Left cardiac atrium (tissue), 4 donors: Measurements from ENCODE around the gene TIRAP. TPM values are rescaled to one million over a fixed set of nuclear protein-coding genes. Genes with fewer than 3 reads are reported as not detected.

Experiments used
- ATAC-seq, 2 donors: fragments of 200-7000 bp; cut with Tn5 transposase; one replicate each; pipeline ENCODE4 v1.9.1; 2020; ENCODE audit warnings: mild to moderate bottlenecking in 2 of 2, moderate library complexity in 2 of 2
- DNase-seq: peaks from one replicate; pipeline ENCODE4 v3.0.0-alpha.2; 2020
- intact Hi-C, 2 donors: fragments of 100-400 bp; cut with DNase I; formaldehyde crosslinking; loops; one replicate each; pipeline versions ENCODE4 v1.14.1 to v1.15.1; 2022 to 2023
- total RNA-seq, 2 donors: library from RNA; stranded (reverse); fragmentation: NEBNext Ultra II Directional; extraction: Animal tissue kit (Norgen Biotek cat#: 25700); gene quantifications; one replicate each; pipeline ENCODE4 v1.2.1, GENCODE V29; 2021
- donor health status: DM: no; HTN: yes; CAD: no.
- donor health status: DM: no; HTN: yes; CAD: no; lungs with severe emphysema.
- donor health status: DM: yes; HTN: yes; CAD: no.
- donor health status: Dilated cardiomyopathy.

Gene TIRAP
- total RNA-seq, 2 donors from 2014 or later, result 7.6 to 8.7 TPM

DNA sequence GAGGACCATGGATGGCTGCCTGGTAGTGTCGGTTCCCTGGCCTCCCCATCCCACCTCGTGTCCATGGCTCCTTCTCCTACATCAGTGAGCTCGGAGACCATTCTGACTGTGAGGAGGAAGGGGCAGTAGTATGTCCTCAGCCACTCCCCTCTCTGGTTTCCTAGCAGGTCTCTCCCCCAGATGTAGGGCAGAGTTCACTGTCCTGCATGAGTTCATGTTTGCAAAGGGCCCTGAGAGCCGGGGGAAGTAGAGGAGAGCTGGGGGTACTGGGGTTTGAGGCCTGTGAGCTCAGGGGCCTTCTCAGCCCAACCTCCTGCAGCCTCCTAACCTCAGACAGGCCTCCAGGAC is 54.2 kb downstream of the TIRAP start:
- no peak for DNase-seq

DNA sequence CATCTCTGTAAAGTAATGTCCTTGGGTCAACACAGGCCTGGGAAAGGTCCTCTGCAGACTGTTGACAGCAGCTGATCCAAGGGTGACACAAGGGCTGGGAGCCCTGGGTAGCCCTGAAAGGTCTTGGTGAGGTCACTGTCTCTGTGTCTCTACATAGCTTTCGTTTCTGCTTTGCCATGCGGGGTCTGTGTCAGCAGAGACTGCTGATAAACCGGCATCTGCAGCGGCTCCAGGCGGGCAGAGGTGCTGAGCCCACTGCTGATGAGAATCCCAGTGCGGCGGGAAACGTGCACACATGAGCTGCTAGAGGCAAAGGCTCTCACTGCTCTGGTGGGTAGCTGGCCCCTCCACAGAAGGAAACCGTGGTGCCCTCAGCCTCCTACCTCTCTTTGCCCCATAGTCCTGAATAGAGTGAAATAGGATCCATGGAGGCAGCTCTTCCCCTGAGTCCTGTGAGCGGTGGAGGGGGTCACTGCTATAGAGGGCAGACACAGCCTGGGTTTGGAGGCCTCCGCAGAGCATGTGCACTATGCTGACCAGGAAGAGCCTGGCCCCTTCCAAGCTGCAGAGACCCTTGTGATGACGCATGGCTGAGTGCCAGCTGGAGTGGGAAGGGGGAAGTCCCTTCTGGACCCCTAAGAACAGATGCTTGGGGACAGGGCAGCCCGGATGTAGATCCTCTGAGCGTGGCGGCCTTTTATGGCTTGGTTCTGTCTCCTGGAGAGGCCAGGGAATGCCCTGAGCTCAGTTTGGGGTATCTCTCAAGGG is 54.8 kb downstream of the TIRAP start:
- intact Hi-C loops, result no loop called here
- ATAC-seq (no peak), DNase-seq (no peak)

More for the DNA sequence above, 54.2 kb downstream of the TIRAP start:
- intact Hi-C loops, result no loop called here
- ATAC-seq, result no peak

DNA sequence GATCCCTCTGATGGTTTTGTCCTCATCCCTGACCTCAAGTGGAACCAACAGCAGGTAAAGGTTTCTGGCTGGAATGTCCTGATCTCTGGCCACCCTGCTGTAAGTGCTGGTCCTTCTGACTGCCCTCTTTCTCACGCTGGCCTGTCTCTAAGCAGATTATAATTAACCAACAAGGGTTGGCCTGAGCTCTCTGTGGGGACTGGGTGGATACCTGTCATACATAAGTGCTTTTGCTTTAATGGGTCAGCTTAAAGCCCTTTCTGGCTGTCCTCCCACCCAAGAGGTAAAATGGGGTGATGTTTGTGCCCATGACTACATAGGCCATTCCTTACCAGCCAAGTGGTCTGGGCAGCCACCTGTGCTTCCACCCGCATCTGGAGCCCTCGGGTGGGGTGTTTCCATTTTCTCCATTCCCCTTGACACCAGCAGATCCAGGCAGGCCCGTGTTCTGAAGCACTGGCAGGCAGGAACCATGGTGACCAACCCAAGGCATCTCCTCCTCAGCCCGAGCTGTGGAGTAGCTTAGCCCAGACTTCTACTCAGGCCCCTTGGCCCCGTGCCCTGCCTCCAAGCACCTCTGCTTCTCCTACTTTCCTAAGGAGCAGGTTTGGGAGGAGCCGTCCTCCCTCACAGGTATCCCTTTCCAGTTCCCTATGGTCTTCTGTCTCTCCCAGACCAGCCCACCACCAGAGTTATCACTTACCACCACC is 55.6 kb downstream of the TIRAP start:
- DNase-seq, result no peak
- intact Hi-C loops, result no loop called here
- no peak for ATAC-seq

DNA sequence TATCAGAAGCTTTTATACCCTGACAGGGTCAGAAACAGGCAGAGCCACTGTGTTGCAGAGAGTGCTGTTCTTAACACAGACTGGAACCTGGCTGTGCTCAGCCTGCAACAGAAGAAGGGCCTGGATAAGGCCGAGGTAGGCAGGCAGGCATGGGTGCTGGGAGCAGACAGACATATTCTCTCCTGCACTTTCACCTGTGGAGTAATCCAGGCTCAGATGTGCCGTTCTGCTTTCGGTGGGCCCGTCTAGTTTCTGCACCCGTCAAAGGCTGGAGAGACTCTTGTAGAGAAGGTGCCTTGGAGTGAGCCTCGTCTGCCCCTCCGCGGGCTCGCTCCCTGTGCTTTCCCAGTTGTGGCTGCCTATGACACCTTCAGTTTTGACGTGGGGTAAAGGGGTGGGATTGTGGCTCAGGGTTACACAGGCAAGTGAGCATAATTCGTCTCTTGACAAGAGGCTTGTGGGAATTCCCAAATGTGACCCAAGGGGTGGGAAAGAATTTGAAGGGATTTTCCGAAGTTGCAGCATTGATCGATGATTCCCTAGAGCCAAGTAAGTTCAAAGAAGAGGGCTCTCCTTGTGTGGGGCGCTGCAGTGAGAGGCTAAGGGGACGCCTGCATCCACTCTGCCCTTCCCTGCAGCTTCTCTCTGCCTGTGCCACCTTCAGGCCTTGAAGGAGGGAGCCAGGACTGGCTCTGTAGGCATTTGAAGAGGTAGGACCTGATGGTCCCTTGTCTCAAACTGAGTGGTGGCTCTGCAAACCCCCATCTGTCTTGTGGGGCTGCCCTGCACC is 56.4 kb downstream of the TIRAP start:
- no peak for DNase-seq
- no peak for ATAC-seq
- intact Hi-C loops, result no loop called here

DNA sequence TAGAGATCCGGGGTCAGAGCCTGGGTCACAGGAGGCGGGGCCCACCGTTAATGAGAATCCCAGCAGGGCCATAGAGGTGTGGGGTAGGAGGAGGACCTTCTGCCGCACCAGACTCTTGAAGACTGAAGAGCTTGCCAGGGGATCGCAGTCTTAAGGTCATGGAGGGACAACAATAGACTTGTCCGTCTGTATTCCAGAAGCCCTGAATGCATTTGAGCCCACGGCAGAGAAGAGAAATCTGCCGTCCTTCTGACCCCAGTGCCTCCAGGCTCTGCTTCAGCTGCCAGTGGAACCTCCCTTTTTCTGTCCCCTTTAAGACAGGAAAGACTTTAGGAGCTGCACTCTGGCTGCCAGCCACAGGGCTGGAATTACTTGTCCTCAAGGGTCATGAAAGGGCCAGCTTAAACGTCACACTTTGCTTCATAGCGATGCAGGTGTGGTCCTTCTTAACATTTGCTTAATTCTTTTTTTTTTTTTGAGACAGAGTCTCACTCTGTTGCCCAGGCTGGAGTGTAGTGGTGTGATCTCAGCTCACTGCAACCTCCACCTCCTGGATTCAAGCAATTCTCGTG is 57.1 kb downstream of the TIRAP start:
- ATAC-seq, result peak; percentile 25 to 56
- DNase-seq, result peak; percentile 87
- intact Hi-C loops, result no loop called here

DNA sequence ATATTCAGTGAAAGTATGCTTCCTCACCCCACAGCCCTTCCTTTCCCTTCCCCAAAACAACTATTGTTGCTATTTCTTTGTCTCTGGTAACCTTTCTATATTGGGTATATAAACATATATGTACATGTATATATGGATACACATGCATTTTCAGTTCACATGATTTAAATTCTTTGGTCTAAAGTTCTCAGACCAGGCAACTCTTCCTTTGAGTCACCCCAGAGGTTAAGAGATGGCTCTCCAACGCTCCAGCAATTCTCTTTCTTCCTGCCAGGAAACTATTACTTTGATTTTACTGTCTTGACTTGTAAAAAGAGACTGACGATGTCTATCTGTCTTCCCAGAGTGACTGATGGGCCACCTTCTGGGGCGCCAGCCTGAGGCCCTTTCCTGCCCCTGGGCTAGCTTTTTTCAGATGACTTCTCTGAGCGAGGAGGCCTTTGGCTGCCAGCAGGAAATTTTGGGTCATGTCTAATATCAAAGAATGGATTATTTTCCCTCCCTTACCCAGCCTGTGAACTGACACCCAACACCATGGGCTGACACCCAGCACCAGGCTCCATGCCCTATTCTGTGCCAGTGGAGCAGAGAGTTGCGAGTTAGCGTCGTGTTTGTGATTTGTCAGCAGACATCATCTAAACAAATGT is 58.2 kb downstream of the TIRAP start:
- intact Hi-C loops, result no loop called here
- ATAC-seq (no peak), DNase-seq (no peak)

DNA sequence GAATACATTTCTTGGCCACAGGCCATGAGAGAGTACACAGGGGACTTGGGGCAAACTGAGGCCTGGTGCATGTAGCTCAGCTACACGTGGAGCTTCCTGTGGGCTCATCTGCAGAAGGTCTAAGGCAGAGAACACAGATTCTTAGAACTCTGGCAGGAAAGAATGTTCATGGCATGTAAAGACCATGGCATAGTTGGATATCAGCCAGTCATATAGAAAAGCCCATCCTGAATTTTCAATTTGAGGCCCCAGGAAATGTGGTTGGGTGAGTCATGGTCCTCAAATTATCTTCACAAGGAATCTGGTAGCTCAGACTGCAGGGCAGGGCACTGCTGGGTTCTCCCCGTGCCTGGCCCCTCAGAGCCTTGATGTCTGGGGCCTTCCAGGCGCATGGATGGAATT is 58.9 kb downstream of the TIRAP start:
- intact Hi-C loops, result no loop called here
- DNase-seq, result no peak
- ATAC-seq, result no peak

DNA sequence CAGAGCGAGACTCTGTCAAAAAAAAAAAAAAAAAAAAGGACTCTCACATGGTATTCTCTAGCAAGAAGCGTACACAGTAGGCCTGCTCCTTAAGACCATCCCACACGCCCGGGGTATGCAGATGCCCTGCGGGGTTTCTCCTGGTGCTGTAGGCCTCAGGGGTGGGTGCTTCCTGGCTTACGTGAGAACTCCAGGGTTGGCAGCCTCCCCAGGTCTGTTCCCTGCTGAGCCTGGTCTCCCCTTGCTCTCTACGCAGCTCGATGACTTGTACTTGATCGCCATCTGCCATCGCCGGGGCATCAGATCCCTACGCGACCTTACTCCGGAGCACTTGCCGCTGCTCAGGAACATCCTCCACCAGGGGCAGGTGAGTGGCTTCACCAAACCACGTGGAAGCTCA is 60.2 kb downstream of the TIRAP start:
- DNase-seq (no peak), ATAC-seq (no peak)
- intact Hi-C loops, result no loop called here

Other genes starting within 250 kb of the TIRAP start
- 10 to 100 TPM; 13.6 to 30.0 TPM for gene CDON, start 220.2 kb upstream of the TIRAP start, total RNA-seq
- 10 to 100 TPM; 18.9 to 19.2 TPM for gene RPUSD4, start 71.4 kb upstream of the TIRAP start, total RNA-seq
- gene FAM118B, start 71.3 kb upstream of the TIRAP start, total RNA-seq, result 10 to 100 TPM; 14.8 to 19.1 TPM
- 10 to 100 TPM; 65.1 to 95.7 TPM for gene SRPRA, start 14.2 kb upstream of the TIRAP start, total RNA-seq
- 10 to 100 TPM; 21.0 to 25.3 TPM for gene FOXRED1, start 13.9 kb upstream of the TIRAP start, total RNA-seq
- 10 to 100 TPM; 11.3 to 13.1 TPM for gene DCPS, start 21.0 kb downstream of the TIRAP start, total RNA-seq
- gene ST3GAL4, start 72.6 kb downstream of the TIRAP start, total RNA-seq, result 100 to 1,000 TPM in 1 of 2 donors, 10 to 100 TPM in 1; 57.1 to 109 TPM